Putamen (tissue), 1 donor: ENCODE measurements around the gene CD58.

Experiments used
- DNase-seq: peaks from one replicate; pipeline ENCODE4 v3.0.0-alpha.2; 2016; ENCODE audit warnings: low spot score

The CD58 gene

DNA sequence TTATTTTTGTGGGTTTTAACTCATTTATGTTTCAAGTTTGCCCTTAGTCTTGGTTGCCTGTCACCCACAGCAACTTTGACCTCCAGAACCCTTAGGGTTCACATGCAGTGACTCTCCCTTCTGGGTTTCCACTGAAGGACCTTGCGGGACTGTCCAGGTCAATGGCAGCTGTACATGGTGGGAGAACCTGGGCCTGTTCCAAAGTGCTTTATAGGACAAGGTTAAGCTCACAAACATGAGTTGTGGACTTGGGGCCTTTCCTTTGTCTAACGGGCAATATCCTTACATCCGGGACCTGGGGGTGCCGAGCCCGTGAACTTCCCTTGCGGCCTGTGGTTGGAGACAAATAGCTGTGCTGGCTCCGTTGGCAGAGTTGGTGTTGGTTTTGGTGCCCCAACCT, 77.8 kb downstream of the CD58 start:
- DNase-seq: no peak

DNA sequence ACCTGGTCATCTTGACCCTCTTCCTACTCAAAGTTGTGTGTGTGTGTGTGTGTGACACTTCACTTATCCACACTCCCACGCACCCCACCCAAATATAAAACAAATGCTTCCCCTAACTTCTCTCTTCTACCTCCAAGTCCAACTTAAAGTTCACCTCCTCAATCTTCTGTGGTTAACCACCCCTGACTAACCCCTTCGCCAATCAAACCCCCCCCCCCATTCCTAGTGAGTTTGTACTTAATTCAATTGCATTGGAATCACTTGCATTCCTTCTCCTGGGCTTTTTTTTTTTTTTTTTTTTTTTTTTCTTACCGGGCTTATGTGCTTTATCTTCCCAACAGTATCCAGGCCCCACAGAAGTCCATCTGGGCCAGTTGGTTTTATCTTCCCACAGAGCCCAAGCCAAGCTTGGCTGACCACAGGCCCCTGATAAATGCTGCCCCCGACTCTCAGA, 78.4 kb downstream of the CD58 start:
- no peak for DNase-seq

DNA sequence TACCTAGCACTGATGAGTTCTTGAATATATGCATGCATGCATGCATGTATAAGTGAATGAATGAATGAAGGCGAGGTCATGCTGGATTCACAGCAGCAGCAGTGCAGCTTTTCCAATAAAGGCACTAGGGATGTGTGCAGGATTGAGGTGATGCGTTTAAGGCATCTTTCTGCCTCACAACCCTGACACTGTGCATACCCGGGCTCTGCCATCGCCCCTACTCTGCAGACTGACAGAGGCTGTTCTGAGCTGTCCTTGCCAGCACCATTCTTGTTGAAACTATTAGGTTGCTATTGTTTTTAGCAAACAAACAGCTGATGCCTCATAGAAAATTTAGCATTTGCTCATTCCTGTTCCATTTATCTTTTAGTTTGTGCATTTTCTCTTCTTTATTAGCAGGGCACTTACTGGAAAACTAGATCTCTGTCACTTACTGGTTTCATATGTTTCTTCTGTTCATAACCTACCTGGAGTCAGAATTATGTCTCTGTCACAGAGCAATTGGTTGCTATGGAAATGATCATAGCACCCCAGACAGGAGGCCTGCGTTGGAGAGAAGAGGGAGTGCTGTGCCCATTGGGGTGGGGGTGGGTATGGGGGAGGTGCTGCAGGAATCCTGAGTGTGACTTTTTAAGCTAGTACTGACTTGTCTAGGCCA, 79.0 kb downstream of the CD58 start:
- DNase-seq: peak; percentile 69

- no peak for DNase-seq
Observed at GRCh38 chr1:116490588-116490987, 80.2 kb downstream of the CD58 start.

GRCh38 chr1:116489231-116489697, 81.6 kb downstream of the CD58 start:
- DNase-seq: peak; percentile 73

- no peak for DNase-seq
Observed at GRCh38 chr1:116488071-116488470, 82.8 kb downstream of the CD58 start.

DNA sequence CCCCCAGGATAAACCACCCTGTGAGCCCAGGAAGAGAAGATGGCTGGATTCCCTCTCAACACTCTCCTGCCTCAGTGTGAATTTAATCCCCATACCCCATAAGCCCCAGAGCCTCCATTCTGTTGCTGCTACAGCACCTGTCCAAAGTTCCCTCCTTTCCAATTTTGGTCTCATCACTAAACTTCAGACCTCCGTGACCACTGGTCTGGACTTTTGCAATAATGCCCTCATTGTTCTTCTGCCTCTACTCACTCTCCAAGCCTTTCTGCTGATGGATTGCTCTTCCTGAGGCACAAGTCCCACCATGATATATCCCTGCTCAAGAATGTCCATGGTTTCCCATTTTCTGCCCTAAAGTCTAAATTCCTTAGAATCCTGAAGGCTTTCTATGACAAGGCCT, 83.2 kb downstream of the CD58 start:
- no peak for DNase-seq

- DNase-seq: no peak
Observed at GRCh38 chr1:116487031-116487430, 83.8 kb downstream of the CD58 start.

DNA sequence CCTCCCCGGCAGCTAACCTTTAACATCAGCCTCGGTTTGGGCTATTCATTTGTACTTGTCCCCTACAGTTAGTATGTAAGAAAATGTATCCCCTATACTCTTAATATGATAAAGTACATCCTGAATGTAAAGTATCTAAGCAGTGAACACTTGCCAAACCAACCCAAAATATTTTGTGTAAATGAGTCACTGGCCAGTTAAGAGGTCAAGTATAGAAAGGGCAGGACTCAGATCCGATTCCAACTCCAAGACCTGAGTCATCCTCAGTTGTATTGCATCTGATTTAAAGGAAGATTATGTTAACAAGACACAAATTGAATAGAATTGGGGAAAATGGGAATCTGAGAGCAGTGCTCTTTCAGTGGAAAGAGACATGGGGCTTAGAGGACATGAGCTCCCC, 84.4 kb downstream of the CD58 start:
- DNase-seq: no peak

GRCh38 chr1:116485976-116486375, 84.8 kb downstream of the CD58 start:
- DNase-seq: no peak

DNA sequence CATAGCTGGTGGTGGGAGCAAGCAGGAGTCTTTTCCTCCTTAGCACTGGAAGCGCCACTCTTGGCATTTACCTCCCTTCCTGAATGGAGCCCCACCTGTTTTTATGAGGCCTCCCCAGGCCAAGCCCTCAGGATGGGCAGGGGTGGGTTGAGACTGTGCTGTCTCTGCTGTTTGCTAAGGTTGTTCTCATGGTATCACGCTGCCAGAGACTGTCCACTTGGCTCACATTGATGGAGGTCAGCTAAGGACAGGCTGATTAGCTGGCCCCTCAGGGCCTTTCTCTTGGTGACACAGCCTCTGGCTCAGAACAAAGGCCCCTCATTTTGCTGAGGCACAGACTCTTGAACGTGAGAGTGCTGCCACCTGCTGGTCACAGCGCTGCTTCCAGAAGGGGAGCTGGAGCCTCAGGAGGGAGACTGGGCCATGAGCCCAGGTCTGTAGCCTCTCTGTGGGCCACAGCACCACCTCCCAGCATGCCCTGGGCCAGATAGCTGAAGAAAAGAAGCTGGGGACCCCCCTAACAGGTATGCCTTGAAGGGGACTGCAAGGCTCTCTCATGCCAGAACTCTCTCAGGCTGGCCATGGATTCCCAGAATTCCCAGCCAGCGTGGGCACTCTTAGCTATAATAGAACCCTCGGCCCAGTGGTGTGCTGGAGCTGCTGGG, 85.6 kb downstream of the CD58 start:
- DNase-seq: peak; percentile 88

DNA sequence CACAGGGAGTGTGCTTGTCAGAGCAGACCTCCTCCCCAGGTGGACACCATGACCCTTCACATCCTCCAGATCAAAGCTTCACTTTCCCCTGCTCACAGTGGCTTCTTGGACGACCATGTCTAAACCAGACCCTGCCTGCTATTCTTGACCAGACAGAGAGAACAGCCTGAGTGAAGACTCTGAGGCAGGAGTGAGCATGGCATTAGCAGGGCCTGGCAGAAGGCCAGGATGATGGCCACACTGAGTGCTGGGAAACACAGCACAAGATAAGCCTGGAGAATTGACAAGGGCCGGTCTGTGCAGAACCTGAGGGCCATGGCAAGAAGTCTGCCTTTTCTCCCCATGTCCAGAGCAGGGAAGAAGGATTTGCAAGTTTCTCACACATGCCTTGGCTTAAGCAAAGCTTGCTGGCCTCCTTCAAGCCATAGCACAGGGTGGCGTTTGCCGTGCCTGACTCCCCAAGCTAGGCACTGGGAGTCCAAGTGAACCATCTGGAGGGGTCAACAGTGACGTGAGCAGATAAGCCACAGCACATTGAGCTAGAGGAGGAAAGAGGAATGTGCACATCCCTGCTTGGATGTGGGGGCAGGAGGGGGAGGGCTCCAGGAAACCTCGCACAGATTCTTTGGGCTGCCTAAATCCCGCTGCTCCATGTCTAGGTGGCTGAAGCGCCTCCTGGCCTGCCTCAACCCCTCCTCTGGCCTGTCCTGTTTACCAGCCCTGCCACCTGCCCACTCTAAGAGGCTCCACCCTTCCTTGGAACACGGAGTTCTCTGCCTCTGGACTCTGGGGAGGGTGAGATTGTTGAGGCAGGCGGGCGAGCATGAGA, 87.1 kb downstream of the CD58 start:
- no peak for DNase-seq

GRCh38 chr1:116482490-116482889, 88.3 kb downstream of the CD58 start:
- no peak for DNase-seq

- DNase-seq: no peak
Observed at GRCh38 chr1:116481934-116482333, 88.9 kb downstream of the CD58 start.

- DNase-seq: no peak
Observed at GRCh38 chr1:116478621-116479020, 92.2 kb downstream of the CD58 start.

DNA sequence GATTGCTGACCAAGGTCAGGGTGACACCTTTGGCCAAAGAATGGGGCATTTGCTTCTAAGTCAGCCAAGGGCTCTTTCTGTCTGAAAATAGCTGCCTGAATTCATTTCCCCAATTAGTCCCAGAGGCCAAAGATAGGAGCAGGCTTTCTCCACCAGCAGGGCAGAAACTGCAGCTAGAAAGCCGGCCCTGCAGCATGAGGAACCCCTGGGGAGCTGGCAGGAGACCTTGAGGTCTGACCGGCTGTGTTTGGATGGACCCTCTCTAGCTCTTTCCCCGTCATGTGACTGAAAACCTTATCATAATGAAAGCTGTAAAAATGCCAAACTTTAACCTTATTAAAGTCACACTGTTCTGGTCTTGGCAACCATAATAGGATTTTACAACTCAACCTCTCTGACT, 93.4 kb downstream of the CD58 start:
- no peak for DNase-seq

DNA sequence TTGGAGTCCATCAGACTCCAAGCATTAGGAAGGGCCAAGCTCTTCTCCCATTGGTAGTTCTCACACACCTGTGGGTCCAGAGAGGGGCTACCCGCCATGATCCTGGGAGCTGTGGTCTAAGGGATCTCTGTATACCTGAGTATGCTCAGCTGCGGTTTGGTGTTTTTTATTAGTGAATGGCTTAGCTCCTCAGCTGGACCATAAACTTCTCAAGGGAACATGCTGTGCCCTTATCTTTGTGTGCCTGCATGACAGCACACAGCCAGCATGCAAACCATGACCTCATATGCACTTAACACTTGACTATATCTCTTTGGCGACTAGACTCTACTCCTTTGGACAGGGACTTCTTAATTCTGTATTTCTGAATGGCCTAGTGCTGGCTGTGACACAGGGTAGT, 94.5 kb downstream of the CD58 start:
- DNase-seq: no peak

GRCh38 chr1:116475850-116476218, 95.0 kb downstream of the CD58 start:
- no peak for DNase-seq

GRCh38 chr1:116474921-116475849, 95.6 kb downstream of the CD58 start:
- DNase-seq: no peak

DNA sequence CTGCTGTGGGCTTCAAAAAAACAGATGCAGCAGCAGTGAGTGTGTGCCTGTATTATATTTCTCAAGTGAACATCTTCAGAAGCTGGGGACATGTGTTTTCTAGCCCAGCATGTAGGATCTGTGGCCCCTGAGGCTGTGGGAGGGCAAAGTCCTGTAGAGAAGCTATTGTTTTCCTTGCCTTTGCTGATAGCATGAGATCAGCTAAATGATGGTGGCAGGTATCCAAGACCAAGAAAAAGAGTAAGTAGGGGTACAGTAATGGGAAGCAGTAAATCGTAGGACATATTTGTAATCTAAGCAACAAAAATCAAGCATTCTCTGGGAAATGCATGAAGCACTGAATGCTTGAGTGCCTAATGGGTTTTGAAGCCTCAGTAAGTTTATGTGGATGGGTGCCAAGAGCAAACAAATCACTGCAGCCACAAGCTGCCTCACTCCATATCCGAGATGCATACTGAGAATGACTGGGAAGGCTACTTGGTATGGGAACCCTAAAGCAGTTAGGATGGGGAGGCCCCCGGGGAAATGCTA, 98.3 kb downstream of the CD58 start:
- DNase-seq: no peak

DNA sequence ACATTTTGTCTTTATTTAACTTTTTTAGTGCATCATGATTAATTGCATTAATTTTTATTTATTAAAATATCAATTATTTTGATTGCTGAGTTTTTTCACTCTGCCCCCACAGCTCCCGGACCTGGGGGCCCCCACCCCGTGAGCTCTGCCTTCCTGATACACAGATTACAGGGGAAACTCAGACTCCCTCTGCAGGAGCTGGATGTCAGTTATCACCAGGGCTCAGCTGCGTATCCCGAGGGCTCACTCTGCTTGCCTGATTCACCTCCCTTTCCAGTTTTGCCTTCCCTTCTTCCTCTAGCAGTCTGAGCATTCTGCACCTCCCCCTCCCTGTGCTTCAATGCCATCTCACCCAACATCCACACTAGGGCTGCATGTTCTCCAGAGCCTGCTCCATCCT, 99.6 kb downstream of the CD58 start:
- no peak for DNase-seq

- no peak for DNase-seq
Observed at GRCh38 chr1:116470671-116471070, 100.2 kb downstream of the CD58 start.
